GM19463 (cell line): Measurements from ENCODE around the gene C5orf15.

ENCODE experiments used
- ATAC-seq: cut with Tn5 transposase; IDR thresholded peaks from one replicate; pipeline ENCODE4 v1.9.1; 2021; ENCODE audit warnings: mild to moderate bottlenecking, moderate library complexity; ENCODE audit not compliant: unreplicated experiment

The C5orf15 gene

DNA sequence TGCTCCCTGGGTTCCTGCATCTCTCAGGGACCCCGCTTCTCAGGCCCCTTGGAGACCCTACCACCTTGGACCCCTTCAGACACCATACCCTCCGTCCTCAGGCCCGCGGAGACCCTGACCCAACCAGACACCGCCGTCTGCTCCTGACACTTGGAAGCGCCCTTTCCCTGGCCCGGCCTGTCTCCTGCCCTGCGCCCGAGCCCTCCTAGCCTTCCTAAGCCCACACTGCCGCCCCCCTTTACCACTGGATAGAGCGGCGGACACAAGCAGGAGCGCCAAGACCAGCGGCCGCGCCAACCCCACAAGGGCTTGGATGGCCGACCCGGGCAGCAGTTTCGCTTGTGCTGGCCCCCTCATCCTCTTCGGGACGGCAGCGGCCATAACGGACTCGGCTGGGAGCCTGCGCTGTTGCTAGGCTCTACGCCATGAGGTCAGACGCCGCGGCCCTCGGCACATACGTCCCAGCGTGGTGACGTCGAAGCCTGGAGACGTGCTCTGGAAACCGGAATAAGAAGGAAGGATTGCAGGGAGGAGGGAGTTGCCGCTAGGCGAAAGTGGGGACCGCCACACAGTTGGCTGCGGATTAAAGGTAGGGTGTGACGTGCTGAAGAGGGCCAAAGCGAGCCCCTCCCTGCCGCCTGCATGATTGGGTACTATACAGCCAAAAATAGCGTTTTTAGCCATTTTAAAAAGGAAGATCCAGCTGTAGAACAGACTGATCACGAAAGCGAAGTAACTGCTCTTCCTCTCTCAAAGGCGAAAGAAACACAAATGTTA is at the start of gene C5orf15:
Gene C5orf15 (minus strand): TSS at position 422 of the 777 bp plus-strand sequence. CDS start 41 bp downstream, at position 381.
- peak; percentile 97 for ATAC-seq

- no peak for ATAC-seq
Measured at GRCh38 chr5:134008266-134008749, 39.9 kb upstream of the C5orf15 start.

GRCh38 chr5:134007581-134008265 is 39.3 kb upstream of the C5orf15 start:
- ATAC-seq = no peak

DNA sequence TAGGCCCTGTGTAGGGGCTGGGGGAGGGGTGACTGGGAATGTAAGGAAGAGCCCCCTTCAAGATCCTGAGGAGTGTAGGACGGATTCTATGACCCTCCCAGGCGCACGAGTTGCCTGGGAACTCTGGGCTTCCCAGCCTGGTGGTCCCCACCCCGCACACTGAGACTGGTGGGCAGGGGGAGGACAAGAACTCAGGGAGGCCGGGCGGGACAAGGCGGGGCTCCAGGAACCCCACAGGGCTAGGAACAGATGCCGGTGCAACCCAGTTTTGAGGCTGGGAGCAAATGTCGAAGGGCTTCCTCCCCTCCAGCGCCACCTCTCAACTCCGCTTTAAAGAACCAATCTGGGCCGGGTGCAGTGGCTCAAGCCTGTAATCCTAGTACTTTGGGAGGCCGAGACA is 37.7 kb upstream of the C5orf15 start:
- ATAC-seq = no peak

GRCh38 chr5:134005417-134006061 is 37.1 kb upstream of the C5orf15 start:
- no peak for ATAC-seq

- peak; percentile 80 for ATAC-seq
Measured at GRCh38 chr5:134004626-134005416, 36.4 kb upstream of the C5orf15 start, which contains the start of gene VDAC1. Gene VDAC1, minus strand, starts transcription at chr5:134004975. Its CDS starts 11,963 bp downstream, at chr5:133993012.

GRCh38 chr5:134003817-134004625 is 35.6 kb upstream of the C5orf15 start:
- ATAC-seq = peak; percentile 32

GRCh38 chr5:134003064-134003816 is 34.8 kb upstream of the C5orf15 start:
- no peak for ATAC-seq

GRCh38 chr5:134001938-134002731 is 33.7 kb upstream of the C5orf15 start:
- no peak for ATAC-seq

GRCh38 chr5:134000696-134001453 is 32.5 kb upstream of the C5orf15 start:
- ATAC-seq = no peak

GRCh38 chr5:134000091-134000511 is 31.7 kb upstream of the C5orf15 start:
- no peak for ATAC-seq

DNA sequence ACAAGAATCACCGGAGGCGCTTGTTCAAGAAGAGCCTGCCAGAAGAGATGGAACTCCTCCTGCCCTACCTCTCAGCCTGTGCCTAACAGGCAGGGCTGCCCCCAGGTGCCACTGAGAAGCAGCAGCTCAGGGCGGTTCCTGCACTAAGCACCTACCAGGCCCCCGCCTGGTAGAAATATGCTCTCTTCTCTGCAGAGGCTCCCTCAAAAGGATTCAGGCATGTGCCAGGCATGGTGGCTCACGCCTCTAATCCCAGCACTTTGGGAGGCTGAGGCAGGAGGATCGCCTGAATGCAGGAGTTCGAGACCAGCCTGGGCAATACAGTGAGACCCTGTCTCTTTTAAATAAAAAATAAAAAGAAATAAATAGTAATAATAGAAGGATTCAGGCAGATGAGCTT is 30.4 kb upstream of the C5orf15 start:
- no peak for ATAC-seq

GRCh38 chr5:133998042-133998441 is 29.6 kb upstream of the C5orf15 start:
- ATAC-seq = no peak

- ATAC-seq = no peak
Measured at GRCh38 chr5:133996683-133997252, 28.3 kb upstream of the C5orf15 start.

GRCh38 chr5:133995883-133996563 is 27.6 kb upstream of the C5orf15 start:
- no peak for ATAC-seq

GRCh38 chr5:133995341-133995740 is 26.9 kb upstream of the C5orf15 start:
- ATAC-seq = no peak

DNA sequence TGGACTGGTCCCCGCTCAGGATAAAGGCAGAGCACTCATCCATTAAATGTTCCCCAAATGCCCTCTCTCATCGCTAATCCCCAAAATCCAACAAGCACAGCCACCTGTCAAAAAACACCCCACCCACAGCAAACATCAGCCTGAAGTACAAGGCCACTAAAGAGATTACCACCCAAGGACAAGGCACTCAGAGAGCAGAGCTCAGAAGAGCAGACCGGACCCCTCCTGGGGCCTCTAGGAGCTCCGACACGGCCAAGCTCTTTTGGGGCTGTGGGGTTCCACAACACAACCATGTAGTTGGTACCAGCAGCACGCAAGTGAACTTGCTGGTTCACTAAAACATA is 26.5 kb upstream of the C5orf15 start:
- ATAC-seq = no peak
